Caco-2 (cell line): Measurements from ENCODE around the gene CFAP53. TPM values are rescaled to one million over a fixed set of nuclear protein-coding genes. Genes with fewer than 3 reads are reported as not detected.

Experiments used
- BruUV-seq: library from RNA; stranded (reverse); fragments of 400-500 nt; replicated peaks from 2 replicates; lab custom pipeline; 2021; lab: Mats Ljungman, UMichigan
- CTCF ChIA-PET: fragments of 300-600 bp; sonication (Branson Sonifier 250); formaldehyde crosslinking; loops from one replicate; lab custom pipeline; 2022; ENCODE audit warnings: antibody characterized with exemption; lab: Charles Lee
- POLR2A ChIA-PET: fragments of 300-600 bp; sonication (Branson Sonifier 250); formaldehyde crosslinking; loops from one replicate; lab custom pipeline; 2022; ENCODE audit warnings: antibody characterized with exemption; lab: Charles Lee
- DNase-seq, 2 experiments: peaks; one replicate each; pipeline versions ENCODE4 v3.0.0 to v3.0.0-alpha.2; 2020 to 2022
- H3K27me3 ChIP-seq: replicated peaks from 2 replicates; pipeline ENCODE4 v1.6.0; 2011; ENCODE audit warnings: low read length; ENCODE audit not compliant: control insufficient read depth, insufficient read depth
- H3K36me3 ChIP-seq: 2 replicates; pipeline ENCODE4 v1.5.1; 2011; ENCODE audit warnings: low read length; ENCODE audit not compliant: control insufficient read depth, insufficient read depth
- H3K4me1 ChIP-seq: fragments of 250-450 bp; sonication (Bioruptor Pico); 2 replicates; pipeline ENCODE4 v1.5.1; 2020; ENCODE audit warnings: mild to moderate bottlenecking
- H3K4me3 ChIP-seq: 2 replicates; pipeline ENCODE4 v1.5.1; 2011; ENCODE audit warnings: low read depth, mild to moderate bottlenecking, control low read depth, low read length
- H3K9me3 ChIP-seq: fragments of 250-450 bp; sonication (Bioruptor Pico); 2 replicates; pipeline ENCODE4 v1.5.1; 2020; ENCODE audit warnings: mild to moderate bottlenecking, moderate library complexity
- H3K27ac Mint-ChIP-seq: one replicate; pipeline ENCODE4 v1.8.0; 2022; ENCODE audit warnings: mixed read lengths; ENCODE audit not compliant: unreplicated experiment
- H3K27me3 Mint-ChIP-seq: one replicate; pipeline ENCODE4 v1.8.0; 2022; ENCODE audit warnings: mixed read lengths; ENCODE audit not compliant: insufficient read depth, unreplicated experiment
- H3K36me3 Mint-ChIP-seq: one replicate; pipeline ENCODE4 v1.8.0; 2022; ENCODE audit warnings: mild to moderate bottlenecking, mixed read lengths; ENCODE audit not compliant: insufficient read depth, unreplicated experiment
- H3K4me1 Mint-ChIP-seq: one replicate; pipeline ENCODE4 v1.8.0; 2022; ENCODE audit warnings: low read depth, mixed read lengths; ENCODE audit not compliant: unreplicated experiment
- H3K4me3 Mint-ChIP-seq: one replicate; pipeline ENCODE4 v1.8.0; 2022; ENCODE audit warnings: mild to moderate bottlenecking, moderate library complexity, mixed read lengths; ENCODE audit not compliant: unreplicated experiment
- H3K9me3 Mint-ChIP-seq: one replicate; pipeline ENCODE4 v1.8.0; 2022; ENCODE audit warnings: mixed read lengths; ENCODE audit not compliant: unreplicated experiment
- CTCF ChIP-seq, 2 experiments: fragments of 200-600 bp in 1 of 2; IDR thresholded peaks; 1 replicate in 1 of 2; 2 replicates in 1 of 2; pipeline versions ENCODE4 v1.5.1 to v1.8.0; 2011 to 2022; ENCODE audit warnings: antibody characterized with exemption in 1 of 2, control low read depth in 1 of 2, inconsistent platforms in 1 of 2, low read depth in 1 of 2, low read length in 1 of 2, mild to moderate bottlenecking in 1 of 2, moderate library complexity in 1 of 2; ENCODE audit not compliant: insufficient read depth in 1 of 2, severe bottlenecking in 1 of 2, unreplicated experiment in 1 of 2
- intact Hi-C: fragments of 100-400 bp; cut with micrococcal nuclease; formaldehyde crosslinking; loops from one replicate; pipeline ENCODE4 v1.10.0; 2022; ENCODE audit not compliant: unreplicated experiment
- total RNA-seq: library from RNA; stranded (reverse); gene quantifications from 2 replicates; pipeline ENCODE4 v1.2.3, GENCODE V29; 2022

CFAP53 gene
- total RNA-seq, 1 experiment from 2014 or later: not detected

- no peak for DNase-seq
- peaks cover 4% of the 10 kb centered on the region for H3K36me3 Mint-ChIP-seq
- no peak overlapping the region for H3K4me3 ChIP-seq
Observed at GRCh38 chr18:50218432-50219197, 47.7 kb downstream of the CFAP53 start.

GRCh38 chr18:50209311-50209710 is 57.0 kb downstream of the CFAP53 start:
- H3K4me3 Mint-ChIP-seq: no peak overlapping the region
- intact Hi-C loops: loop anchor here (10.0 kb wide), 1 partner anchor 265 kb away; no protein-coding TSS in a partner anchor
- Histone ChIP-seq H3K4me1 (no peaks in the 10 kb centered on the region), H3K27me3 (no peaks in the 10 kb centered on the region), H3K9me3 (no peaks in the 10 kb centered on the region), H3K4me3 (no peak overlapping the region), H3K36me3 (no peaks in the 10 kb centered on the region)
- no peaks in the 10 kb centered on the region for H3K27me3 Mint-ChIP-seq
- ChIA-PET POLR2A (no interaction called here), CTCF (no interaction called here)
- no peaks in the 10 kb centered on the region for H3K36me3 Mint-ChIP-seq
- no peak for DNase-seq
- H3K4me1 Mint-ChIP-seq: no peaks in the 10 kb centered on the region
- H3K9me3 Mint-ChIP-seq: no peaks in the 10 kb centered on the region
- TF ChIP-seq CTCF (IDR thresholded peaks at IDR 0.05; ENCODE audit: insufficient read depth in 1 of 2, low read depth in 1 of 2, low read length in 1 of 2, severe bottlenecking in 1 of 2, unreplicated experiment in 1 of 2): no peak
- no TSS peak for BruUV-seq
- H3K27ac Mint-ChIP-seq: no peak overlapping the region

More at GRCh38 chr18:50218432-50219197, 47.7 kb downstream of the CFAP53 start:
- no TSS peak for BruUV-seq
- no peak for TF ChIP-seq CTCF (IDR thresholded peaks at IDR 0.05; ENCODE audit: insufficient read depth in 1 of 2, low read depth in 1 of 2, low read length in 1 of 2, severe bottlenecking in 1 of 2, unreplicated experiment in 1 of 2)
- ChIA-PET CTCF (no interaction called here), POLR2A (no interaction called here)
- Histone ChIP-seq H3K4me1 (no peaks in the 10 kb centered on the region), H3K36me3 (no peaks in the 10 kb centered on the region), H3K27me3 (no peaks in the 10 kb centered on the region), H3K9me3 (no peaks in the 10 kb centered on the region)
- no peaks in the 10 kb centered on the region for H3K4me1 Mint-ChIP-seq
- no peaks in the 10 kb centered on the region for H3K9me3 Mint-ChIP-seq
- H3K27ac Mint-ChIP-seq: no peak overlapping the region
- no peaks in the 10 kb centered on the region for H3K27me3 Mint-ChIP-seq
- H3K4me3 Mint-ChIP-seq: no peak overlapping the region
- intact Hi-C loops: no loop called here

- H3K4me3 Mint-ChIP-seq: no peak overlapping the region
Observed at GRCh38 chr18:50207722-50208121, 58.6 kb downstream of the CFAP53 start.

More at GRCh38 chr18:50207722-50208121, 58.6 kb downstream of the CFAP53 start:
- no peaks in the 10 kb centered on the region for H3K27me3 ChIP-seq
- no peak overlapping the region for H3K4me3 ChIP-seq
- H3K9me3 Mint-ChIP-seq: no peaks in the 10 kb centered on the region
- ChIA-PET CTCF (no interaction called here), POLR2A (no interaction called here)
- DNase-seq: no peak
- no peaks in the 10 kb centered on the region for H3K4me1 Mint-ChIP-seq
- H3K9me3 ChIP-seq: no peaks in the 10 kb centered on the region
- BruUV-seq: no TSS peak
- no peak for TF ChIP-seq CTCF (IDR thresholded peaks at IDR 0.05; ENCODE audit: insufficient read depth in 1 of 2, low read depth in 1 of 2, low read length in 1 of 2, severe bottlenecking in 1 of 2, unreplicated experiment in 1 of 2)
- intact Hi-C loops: loop anchor here (10.0 kb wide), 1 partner anchor 263 kb away; no protein-coding TSS in a partner anchor
- H3K4me1 ChIP-seq: no peaks in the 10 kb centered on the region
- H3K36me3 ChIP-seq: no peaks in the 10 kb centered on the region
- H3K27ac Mint-ChIP-seq: no peak overlapping the region
- no peaks in the 10 kb centered on the region for H3K27me3 Mint-ChIP-seq
- H3K36me3 Mint-ChIP-seq: no peaks in the 10 kb centered on the region
